ENCODE results near the gene S100A16. TPM values are rescaled to one million over a fixed set of nuclear protein-coding genes. Genes with fewer than 3 reads are reported as not detected.

S100A16 gene
- total and polyA plus RNA-seq, 9 of the 15 experiments (the other 6 are each of a cell fraction or from before 2014, with no cell fraction given) = 1.6 to 6.9 (median 4.3) TPM

- H3K27ac ChIP-seq (ENCODE audit: extremely low read depth, low read depth, low read length) = no peak overlapping the region
- H3K4me2 ChIP-seq (ENCODE audit: insufficient read depth, low read length) = no peak overlapping the region
- intact Hi-C loops (cut with micrococcal nuclease) = no loop called here
- no peak overlapping the region for H3K9ac ChIP-seq (ENCODE audit: insufficient read depth in 1 of 2, low read depth in 2 of 2, low read length in 2 of 2)
- ChIA-PET POLR2A (interaction anchor here (1.1 to 2.2 kb wide), 2 partner anchors 10 kb away, joined by 5 to 8 read pairs; no protein-coding TSS in a partner anchor), CTCF (ENCODE audit: low intra/inter-chr PET ratio) (no interaction called here)
- H3K4me3 ChIP-seq = no peak overlapping the region
- peaks cover under 1% of the 10 kb centered on the region for H3K9me1 ChIP-seq (ENCODE audit: control insufficient read depth, insufficient read depth, low read length)
- H2AFZ ChIP-seq (ENCODE audit: low read depth, low read length) = no peak overlapping the region
- no peaks in the 10 kb centered on the region for H3K27me3 ChIP-seq (ENCODE audit: control insufficient read depth in 2 of 2, insufficient read depth in 2 of 2, low read length in 2 of 2)
- H4K20me1 ChIP-seq (replicated peaks; ENCODE audit: control insufficient read depth, insufficient read depth, low read length) = no peaks in the 10 kb centered on the region
- H3K4me1 ChIP-seq (replicated peaks in 1 of 2; ENCODE audit: control insufficient read depth in 2 of 2, insufficient read depth in 2 of 2, low read length in 2 of 2) = peaks cover under 1% of the 10 kb centered on the region in 2 experiments; a peak in 2 of 5 replicates
- H3K79me2 ChIP-seq (ENCODE audit: control insufficient read depth, insufficient read depth, low read length) = no peaks in the 10 kb centered on the region
- 72% methylated on average over 2 of the region's 2 CpGs for WGBS (ENCODE audit: insufficient coverage, low coverage, missing lambda C conversion rate)
- DNase-seq (ENCODE audit: extremely low read depth in 1 of 4, low spot score in 3 of 4) (no peak), ATAC-seq (no peak), FAIRE-seq (no peak)
- no peaks in the 10 kb centered on the region for H3K9me3 ChIP-seq (replicated peaks; ENCODE audit: control insufficient read depth, insufficient read depth, low read depth, low read length)
- no TSS peak for BruUV-seq (replicated peaks)
- H3K36me3 ChIP-seq (ENCODE audit: control insufficient read depth, insufficient read depth, low read length) = no peaks in the 10 kb centered on the region
- in situ Hi-C loops (cut with MboI) = loop anchor here (10.0 kb wide), 1 partner anchor 45 kb away; no protein-coding TSS in a partner anchor
- no peak for TF ChIP-seq TGIF2 (CRISPR knock-in tag; IDR thresholded peaks at IDR 0.05)
- TF ChIP-seq CTBP1 (IDR thresholded peaks at IDR 0.05; ENCODE audit: borderline replicate concordance) = no peak
- TF ChIP-seq TSHZ1 (CRISPR knock-in tag; IDR thresholded peaks at IDR 0.05) = no peak
- TF ChIP-seq ESRRA (IDR thresholded peaks at IDR 0.05; ENCODE audit: borderline replicate concordance, low read depth) = no peak
These were observed 52.7 kb downstream of the S100A16 start for GRCh38 chr1:153560241-153560640.

Measured in K562 (cell line).